ENCODE measurements around the gene ADAMTS3. TPM values are rescaled to one million over a fixed set of nuclear protein-coding genes. Genes with fewer than 3 reads are reported as not detected.

Gene ADAMTS3
- polyA plus RNA-seq, 2 of the 4 experiments (the other 2 are of a cell fraction), result 0.03 TPM; not detected in 1

DNA sequence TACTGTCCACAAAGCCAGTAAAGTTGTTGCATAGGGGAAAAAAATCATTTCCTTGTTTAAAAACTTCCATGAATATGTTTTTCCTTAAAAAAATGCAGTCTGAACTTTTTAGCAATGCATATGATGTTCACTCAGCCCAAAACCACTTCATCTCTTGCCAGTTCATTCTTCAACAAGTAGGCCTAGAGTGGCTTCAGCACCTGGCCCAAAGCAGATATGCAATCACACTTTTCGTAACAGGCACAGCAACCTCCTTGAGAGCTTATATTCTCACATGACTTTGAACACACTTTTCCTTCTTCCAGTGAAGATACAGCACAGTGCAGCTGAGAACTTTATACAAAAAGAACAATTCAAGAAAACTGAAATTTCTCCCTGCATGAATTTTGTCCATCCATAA is 128.6 kb downstream of the ADAMTS3 start:
- FAIRE-seq, result no peak
- POLR2A ChIA-PET, result no interaction called here

DNA sequence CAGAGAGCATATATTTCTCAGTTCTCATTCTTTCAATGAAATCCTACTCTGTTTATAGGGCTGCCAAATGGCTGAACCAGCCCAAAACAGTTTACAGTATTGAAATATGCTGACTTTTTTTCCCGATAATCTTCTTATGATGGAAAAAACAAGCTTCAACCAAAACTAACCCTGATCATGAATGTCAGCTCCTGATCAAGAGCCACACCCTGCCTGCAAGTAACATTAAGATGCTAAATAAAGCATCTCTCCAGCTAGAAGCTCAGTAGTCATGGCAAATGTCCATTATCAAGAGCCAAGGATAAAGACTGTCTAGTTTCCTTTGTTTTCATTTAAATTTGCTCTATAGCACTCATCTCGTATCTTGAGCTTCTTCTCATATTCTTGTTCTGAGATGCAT is 136.0 kb downstream of the ADAMTS3 start:
- Histone ChIP-seq H3K4me1 (no peaks in the 10 kb centered on the region), H3K27ac (no peak overlapping the region), H3K4me3 (no peak overlapping the region), H3K9me3 (no peaks in the 10 kb centered on the region), H3K4me2 (no peak overlapping the region)
- 13% methylated on average over 2 of the region's 2 CpGs for WGBS (ENCODE audit: missing lambda C conversion rate)
- CTCF ChIA-PET, result no interaction called here
- FAIRE-seq (no peak), ATAC-seq (no peak), DNase-seq (ENCODE audit: low read depth in 1 of 2, low spot score in 1 of 2) (no peak)
- no peak for TF ChIP-seq CBX8 (IDR thresholded peaks at IDR 0.05)
- TF ChIP-seq, protein P1, sequence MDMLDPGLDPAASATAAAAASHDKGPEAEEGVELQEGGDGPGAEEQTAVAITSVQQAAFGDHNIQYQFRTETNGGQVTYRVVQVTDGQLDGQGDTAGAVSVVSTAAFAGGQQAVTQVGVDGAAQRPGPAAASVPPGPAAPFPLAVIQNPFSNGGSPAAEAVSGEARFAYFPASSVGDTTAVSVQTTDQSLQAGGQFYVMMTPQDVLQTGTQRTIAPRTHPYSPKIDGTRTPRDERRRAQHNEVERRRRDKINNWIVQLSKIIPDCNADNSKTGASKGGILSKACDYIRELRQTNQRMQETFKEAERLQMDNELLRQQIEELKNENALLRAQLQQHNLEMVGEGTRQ (IDR thresholded peaks at IDR 0.05), result no peak
- no peak for TF ChIP-seq JUN (IDR thresholded peaks at IDR 0.05)
- no peak for TF ChIP-seq ZFP36 (IDR thresholded peaks at IDR 0.05; ENCODE audit: borderline replicate concordance, partially characterized antibody)
- no peak for TF ChIP-seq SMC3 (IDR thresholded peaks at IDR 0.05)
- TF ChIP-seq SREBF2 (IDR thresholded peaks at IDR 0.05), result no peak
- TF ChIP-seq HOXA7 (CRISPR knock-in tag; IDR thresholded peaks at IDR 0.05), result no peak
- no peak for TF ChIP-seq TFCP2L1 (CRISPR knock-in tag; IDR thresholded peaks at IDR 0.05)
- no peak for TF ChIP-seq CHD4 (IDR thresholded peaks at IDR 0.05; ENCODE audit: borderline replicate concordance)
- TF ChIP-seq, protein P2, sequence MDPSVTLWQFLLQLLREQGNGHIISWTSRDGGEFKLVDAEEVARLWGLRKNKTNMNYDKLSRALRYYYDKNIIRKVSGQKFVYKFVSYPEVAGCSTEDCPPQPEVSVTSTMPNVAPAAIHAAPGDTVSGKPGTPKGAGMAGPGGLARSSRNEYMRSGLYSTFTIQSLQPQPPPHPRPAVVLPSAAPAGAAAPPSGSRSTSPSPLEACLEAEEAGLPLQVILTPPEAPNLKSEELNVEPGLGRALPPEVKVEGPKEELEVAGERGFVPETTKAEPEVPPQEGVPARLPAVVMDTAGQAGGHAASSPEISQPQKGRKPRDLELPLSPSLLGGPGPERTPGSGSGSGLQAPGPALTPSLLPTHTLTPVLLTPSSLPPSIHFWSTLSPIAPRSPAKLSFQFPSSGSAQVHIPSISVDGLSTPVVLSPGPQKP (IDR thresholded peaks at IDR 0.05; ENCODE audit: low read depth, low read length), result no peak
- TF ChIP-seq PHF8 (IDR thresholded peaks at IDR 0.05; ENCODE audit: borderline replicate concordance, low read depth), result no peak
- TF ChIP-seq ZNF302 (CRISPR knock-in tag; IDR thresholded peaks at IDR 0.05), result no peak
- TF ChIP-seq POLR2AphosphoS2 (conservative IDR thresholded peaks at IDR 0.05; ENCODE audit: low read length), result no peak
- no peak for TF ChIP-seq CBX2 (IDR thresholded peaks at IDR 0.05; ENCODE audit: borderline replicate concordance, low read depth)
- no peak for TF ChIP-seq TP53 (CRISPR knock-in tag; IDR thresholded peaks at IDR 0.05)
- TF ChIP-seq BHLHE40 (IDR thresholded peaks at IDR 0.05; ENCODE audit: low read depth, low read length), result no peak
- TF ChIP-seq FOSB (CRISPR knock-in tag; IDR thresholded peaks at IDR 0.05), result no peak
- POLR2A ChIA-PET, result no interaction called here

More for the DNA sequence above, 128.6 kb downstream of the ADAMTS3 start:
- ATAC-seq (no peak), DNase-seq (ENCODE audit: low read depth in 1 of 2, low spot score in 1 of 2) (no peak)
- CTCF ChIA-PET, result no interaction called here
- TF ChIP-seq, protein P3, sequence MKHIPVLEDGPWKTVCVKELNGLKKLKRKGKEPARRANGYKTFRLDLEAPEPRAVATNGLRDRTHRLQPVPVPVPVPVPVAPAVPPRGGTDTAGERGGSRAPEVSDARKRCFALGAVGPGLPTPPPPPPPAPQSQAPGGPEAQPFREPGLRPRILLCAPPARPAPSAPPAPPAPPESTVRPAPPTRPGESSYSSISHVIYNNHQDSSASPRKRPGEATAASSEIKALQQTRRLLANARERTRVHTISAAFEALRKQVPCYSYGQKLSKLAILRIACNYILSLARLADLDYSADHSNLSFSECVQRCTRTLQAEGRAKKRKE (CRISPR knock-in tag; IDR thresholded peaks at IDR 0.05; ENCODE audit: low read depth), result no peak
- TF ChIP-seq BHLHE40 (IDR thresholded peaks at IDR 0.05; ENCODE audit: low read depth, low read length) (no peak), TP53 (CRISPR knock-in tag; IDR thresholded peaks at IDR 0.05) (no peak), PHF8 (IDR thresholded peaks at IDR 0.05; ENCODE audit: borderline replicate concordance, low read depth) (no peak), SREBF2 (IDR thresholded peaks at IDR 0.05) (no peak), CHD2 (IDR thresholded peaks at IDR 0.05; ENCODE audit: low read length, partially characterized antibody) (no peak), FOSB (CRISPR knock-in tag; IDR thresholded peaks at IDR 0.05) (no peak), ZC3H11A (IDR thresholded peaks at IDR 0.05) (no peak), HDAC2 (IDR thresholded peaks at IDR 0.05) (no peak), TFCP2L1 (CRISPR knock-in tag; IDR thresholded peaks at IDR 0.05) (no peak), CEBPB (IDR thresholded peaks at IDR 0.05) (no peak), MYC (IDR thresholded peaks at IDR 0.05; ENCODE audit: borderline replicate concordance, low read length) (no peak)
- TF ChIP-seq, protein P4, sequence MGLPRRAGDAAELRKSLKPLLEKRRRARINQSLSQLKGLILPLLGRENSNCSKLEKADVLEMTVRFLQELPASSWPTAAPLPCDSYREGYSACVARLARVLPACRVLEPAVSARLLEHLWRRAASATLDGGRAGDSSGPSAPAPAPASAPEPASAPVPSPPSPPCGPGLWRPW (IDR thresholded peaks at IDR 0.05), result no peak
- TF ChIP-seq, protein P5, sequence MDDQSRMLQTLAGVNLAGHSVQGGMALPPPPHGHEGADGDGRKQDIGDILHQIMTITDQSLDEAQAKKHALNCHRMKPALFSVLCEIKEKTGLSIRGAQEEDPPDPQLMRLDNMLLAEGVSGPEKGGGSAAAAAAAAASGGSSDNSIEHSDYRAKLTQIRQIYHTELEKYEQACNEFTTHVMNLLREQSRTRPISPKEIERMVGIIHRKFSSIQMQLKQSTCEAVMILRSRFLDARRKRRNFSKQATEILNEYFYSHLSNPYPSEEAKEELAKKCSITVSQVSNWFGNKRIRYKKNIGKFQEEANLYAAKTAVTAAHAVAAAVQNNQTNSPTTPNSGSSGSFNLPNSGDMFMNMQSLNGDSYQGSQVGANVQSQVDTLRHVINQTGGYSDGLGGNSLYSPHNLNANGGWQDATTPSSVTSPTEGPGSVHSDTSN (IDR thresholded peaks at IDR 0.05), result no peak
- TF ChIP-seq, protein P6, sequence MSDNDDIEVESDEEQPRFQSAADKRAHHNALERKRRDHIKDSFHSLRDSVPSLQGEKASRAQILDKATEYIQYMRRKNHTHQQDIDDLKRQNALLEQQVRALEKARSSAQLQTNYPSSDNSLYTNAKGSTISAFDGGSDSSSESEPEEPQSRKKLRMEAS (IDR thresholded peaks at IDR 0.05), result no peak
- H3K9me3 ChIP-seq, result no peaks in the 10 kb centered on the region
- H3K4me2 ChIP-seq, result no peak overlapping the region
- no peaks in the 10 kb centered on the region for H3K4me1 ChIP-seq
- WGBS (ENCODE audit: missing lambda C conversion rate), result 25% methylated on average over 1 of the region's 1 CpG
- H3K4me3 ChIP-seq, result no peak overlapping the region
- no peak overlapping the region for H3K27ac ChIP-seq
